GM08714 (cell line): ENCODE results near the gene ZNF217.
A peak's percentile ranks its signal among the peaks of the same experiment; 100 is the strongest.
"Not testable (repeated sequence)": the region's sequence is repeated elsewhere in the genome, so short reads cannot be mapped to it uniquely, and the experiment has no call there.

Experiments
- H3K4me3 ChIP-seq: fragments of 200-500 bp; sonication (Bioruptor generic); 2 replicates; pipeline ENCODE4 v1.5.1; 2014; ENCODE audit warnings: mild to moderate bottlenecking, low read length, inconsistent platforms
- ZNF274 ChIP-seq: IDR thresholded peaks from 2 replicates; pipeline ENCODE4 v1.6.1; 2012; ENCODE audit warnings: mild to moderate bottlenecking, low read depth, low read length

ZNF217 gene

DNA sequence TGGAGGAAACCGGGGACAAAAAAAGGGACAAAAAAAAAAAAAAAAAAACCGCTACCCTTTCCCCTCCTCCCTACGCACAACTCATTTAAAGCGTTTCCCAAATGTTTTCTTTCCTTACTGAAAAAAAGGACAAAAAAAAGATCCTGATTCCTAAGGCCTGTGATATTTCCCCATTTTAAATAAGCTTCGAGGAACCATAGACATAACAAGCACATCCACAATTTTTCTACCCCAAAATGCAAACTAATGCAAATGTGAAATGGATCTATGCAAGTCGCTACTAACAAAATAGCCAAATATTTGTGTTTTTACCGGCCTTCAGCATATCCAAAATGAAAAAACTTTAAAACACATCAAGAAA lies 1.4 kb upstream of the ZNF217 start:
- peak overlapping the region; percentile 89; the same call in 1 of the 2 replicates for H3K4me3 ChIP-seq
- no peak for TF ChIP-seq ZNF274

DNA sequence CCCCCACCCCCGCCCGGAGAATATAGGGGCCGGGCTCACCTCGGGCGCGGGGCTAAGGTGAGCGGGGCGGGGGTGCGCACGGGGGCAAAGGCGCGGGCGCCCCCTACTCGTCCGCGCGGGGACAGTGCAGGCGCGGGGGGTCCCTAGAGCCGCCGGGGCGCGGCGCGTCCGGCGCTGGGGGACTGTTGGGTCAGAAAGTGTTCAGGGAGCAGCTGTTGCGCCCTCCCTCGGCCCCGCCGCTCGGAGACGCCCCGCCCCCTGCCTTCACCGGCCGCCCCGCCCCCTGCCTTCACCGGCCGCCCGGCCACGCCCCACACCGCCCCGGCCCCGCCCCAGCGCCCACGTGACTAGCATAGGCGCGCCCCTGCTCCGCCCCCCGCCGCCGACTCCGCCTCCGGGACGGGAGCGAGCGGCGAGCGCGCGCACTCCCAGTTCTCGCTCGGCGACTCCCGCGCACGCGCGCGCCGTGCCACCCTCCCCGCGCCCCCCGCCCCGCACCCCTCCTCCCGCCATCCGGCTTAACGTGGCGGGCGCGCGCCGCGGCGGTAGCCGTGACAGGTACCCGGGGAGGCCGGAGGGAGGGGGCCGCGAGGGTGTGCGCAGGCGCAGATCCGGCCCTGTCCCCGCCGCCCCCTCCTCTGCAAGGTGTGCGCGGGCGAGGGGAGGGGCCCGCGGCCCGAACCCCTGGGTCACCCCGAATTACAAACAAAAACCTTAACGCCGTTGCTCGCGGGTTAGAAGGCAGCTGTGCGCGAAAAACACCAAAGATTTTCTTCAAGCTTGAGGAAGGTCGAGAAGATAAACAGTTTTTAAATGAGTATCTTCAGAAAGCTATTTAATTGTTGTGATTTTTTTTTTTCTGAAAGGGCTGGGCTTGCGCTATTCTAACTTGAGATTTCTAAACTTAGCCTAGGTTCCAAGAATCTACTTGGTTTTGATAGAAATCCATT lies 704 bp upstream of the ZNF217 start:
- no peak for TF ChIP-seq ZNF274
- H3K4me3 ChIP-seq, result peak overlapping the region; percentile 89

DNA sequence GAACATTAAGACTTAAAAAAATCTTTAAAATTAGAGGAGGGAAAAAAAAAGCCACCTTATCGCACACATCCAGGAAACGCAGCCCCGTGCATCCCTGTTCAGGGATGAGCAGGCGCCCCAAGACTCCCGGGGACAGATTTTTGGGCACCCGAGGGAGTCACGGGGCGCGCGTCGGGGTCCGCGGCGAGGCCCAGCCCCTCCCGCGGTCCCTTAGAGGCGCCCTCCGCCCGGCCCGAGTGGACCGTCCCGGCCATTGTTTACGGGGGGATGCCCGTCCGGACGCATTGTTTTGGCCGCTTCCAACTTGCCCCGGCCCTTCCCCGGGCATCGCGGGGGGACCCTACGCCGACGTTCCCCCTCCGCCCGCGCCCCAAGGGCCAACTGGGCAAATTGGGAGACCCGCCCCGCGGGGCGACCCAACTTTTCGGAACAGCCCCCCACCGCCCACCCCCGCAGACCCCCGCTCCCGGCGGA lies 610 bp downstream of the ZNF217 start:
- no peak for TF ChIP-seq ZNF274

DNA sequence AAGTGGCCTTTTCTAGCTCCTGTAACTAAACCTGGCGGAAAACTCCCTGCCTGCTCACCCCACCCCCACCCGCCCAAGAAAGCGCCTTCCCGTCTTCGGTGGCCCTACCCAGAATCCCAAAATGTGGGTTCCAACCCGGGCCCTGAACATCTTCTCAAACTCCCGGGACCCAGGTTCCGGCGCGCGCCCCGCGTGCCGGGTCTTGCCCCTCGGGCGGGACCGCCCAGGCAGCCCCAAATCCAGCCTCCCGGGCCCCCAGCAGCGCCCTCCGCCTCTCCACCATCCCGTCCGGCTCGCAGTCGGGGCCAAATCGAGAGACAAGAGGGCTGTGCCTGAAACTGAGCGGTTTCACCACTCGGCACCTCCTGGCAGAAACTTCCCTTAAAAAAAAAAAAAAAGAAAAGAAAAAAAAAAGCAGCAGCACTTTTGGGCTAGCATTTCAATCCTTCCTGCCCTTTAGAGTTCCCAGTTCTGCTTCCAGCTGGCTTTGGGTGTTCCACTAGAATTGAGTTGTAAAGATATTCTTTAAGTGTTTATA lies 1.1 kb downstream of the ZNF217 start:
- peak overlapping the region; percentile 78 for H3K4me3 ChIP-seq

More for the DNA sequence above, 610 bp downstream of the ZNF217 start:
- H3K4me3 ChIP-seq, result peak overlapping the region; percentile 78

DNA sequence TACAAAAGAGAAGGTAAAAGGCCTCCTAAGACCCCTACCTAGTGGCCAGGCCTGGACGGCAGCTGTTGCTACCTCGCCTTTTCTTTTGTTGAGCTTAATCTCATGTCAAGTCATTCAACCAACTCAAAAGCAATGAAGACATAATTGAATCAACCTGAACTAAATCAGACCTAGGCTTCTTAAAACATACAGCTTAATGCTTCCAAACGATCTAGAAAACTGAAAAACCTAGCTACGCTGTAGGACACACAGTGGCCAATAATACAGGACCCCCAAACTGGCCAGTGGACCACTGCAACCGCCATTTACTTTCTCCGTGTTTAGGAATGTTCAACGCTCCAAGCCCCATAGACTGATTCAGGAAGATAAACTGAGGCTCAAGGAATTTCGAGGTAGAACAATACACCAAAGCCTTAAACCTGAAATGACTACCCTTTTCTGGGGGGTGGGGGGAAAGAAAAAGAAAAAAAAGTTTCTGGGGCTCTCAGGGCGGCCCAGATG lies 1.6 kb downstream of the ZNF217 start:
- peak overlapping the region; percentile 78 for H3K4me3 ChIP-seq

DNA sequence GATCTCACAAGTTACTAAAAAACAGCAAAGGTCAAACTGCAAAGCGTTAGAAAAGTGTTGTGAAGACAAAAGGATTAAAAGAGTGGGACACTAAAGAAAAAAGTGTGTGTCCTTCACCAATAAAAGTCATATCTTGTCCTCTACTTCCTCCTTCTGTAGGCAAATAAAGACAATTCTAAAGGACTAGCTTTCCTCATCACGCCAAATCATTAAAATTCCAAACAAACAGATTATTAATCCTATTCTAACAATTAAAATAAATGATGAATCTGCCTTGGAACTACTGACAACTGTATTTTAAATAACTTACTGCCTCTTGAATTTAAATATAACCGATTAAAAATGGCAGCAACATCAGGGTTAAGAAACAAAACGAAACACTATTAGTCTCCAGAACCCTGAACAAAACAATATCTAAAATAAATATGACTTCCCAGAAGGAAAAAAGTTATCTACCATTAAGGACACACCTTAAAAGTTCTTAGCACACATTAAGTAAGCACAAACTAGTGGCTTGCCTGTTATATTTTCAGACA lies 2.4 kb downstream of the ZNF217 start:
- H3K4me3 ChIP-seq, result peak overlapping the region; percentile 64; the same call in 1 of the 2 replicates

DNA sequence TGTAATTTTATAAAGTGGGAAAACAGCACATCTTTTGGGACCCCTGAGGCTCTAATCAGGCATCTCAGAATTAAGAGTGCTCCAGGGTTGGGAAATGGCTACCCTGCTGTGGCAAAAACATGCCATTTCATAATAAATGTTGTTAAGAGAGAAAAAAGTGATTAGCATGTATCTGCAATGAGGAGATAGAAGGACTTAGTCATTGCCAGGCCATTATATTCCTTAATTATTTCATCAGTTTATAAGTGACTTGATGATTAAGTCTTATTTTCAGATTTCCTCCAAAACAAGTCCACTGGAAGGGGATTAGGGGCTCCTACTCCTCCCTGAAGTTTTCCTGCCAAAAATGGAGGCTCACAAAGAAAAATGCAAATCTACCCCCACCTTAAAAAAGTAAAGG lies 3.0 kb downstream of the ZNF217 start:
- H3K4me3 ChIP-seq, result peak overlapping the region; percentile 64

DNA sequence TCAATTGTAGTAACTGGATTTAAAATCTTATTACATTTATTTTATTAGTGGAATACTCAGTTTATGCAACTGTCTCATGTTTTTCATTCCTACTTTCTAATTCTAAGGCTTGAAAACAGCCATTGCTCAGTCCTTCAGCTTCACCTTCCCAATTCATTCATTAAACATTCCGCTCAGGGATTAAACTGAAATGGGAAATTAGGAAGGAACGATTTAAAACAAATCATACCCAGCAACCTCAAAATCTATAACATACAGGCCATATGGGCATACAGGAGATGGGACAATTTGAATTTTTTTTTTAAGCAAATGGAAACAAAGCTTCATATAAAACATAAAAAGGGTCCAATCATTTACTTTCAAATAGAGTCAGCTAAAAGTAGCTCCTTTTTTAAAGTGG lies 3.5 kb downstream of the ZNF217 start:
- H3K4me3 ChIP-seq, result peak overlapping the region; percentile 70; the same call in 1 of the 2 replicates

DNA sequence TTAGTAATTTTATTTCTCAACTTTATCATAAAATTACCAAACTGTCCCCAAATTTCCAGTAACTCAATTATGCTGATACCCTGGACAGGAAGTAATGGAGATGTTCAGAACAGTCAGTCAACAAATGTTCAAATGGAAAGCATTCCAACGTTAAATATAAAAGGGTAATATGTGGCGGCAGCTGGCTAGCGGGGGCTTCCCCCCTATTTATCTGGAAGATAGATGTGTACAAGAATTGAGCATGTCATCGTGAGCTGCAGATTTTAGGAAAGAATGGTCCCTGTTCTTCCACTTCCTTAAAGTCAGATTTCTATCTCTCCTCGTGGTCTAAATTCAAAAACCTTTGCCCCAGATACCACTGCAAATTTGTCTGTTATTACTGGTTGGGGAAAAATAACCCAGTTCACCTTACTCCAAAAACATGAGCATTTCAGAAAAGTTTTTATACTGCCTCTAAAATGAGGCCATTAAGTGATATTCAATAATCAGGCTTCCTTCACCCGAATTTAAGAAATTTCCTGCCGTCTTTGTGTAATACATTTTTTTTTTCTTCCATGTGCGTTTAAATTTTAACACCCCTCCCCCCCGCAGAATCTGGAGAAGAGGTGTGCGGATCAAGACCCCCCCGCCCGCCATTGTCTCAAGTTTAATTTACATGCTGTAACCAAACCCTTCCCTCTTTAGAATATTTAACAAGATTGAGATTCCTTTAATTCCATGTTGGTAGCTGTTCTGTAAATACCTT lies 4.1 kb downstream of the ZNF217 start:
- H3K4me3 ChIP-seq, result peak overlapping the region; percentile 70

DNA sequence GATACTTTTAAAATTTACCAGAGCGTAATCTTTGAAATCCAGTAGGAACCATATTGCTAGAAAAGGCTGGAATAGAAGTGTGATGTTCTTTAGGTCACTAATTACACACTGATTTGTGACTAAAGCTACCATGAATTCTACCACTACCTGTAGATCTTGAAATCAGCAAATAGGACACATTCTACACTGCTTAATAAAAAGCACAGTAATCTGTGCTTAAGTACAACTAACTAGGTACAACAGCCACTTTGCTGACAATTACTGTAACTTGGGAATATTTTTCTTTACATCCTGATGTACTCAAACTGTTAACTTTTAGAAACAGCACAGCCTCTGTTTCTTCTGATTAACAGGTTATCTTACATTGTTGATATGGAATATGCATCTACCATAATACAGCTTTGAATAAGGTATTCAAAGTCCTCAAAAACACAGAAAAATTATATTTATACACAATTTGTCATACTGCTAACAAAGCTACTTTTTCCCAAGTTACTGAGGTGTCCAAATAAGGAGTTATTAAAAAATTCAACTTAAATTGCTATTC lies 6.4 kb downstream of the ZNF217 start:
- not testable (repeated sequence) for H3K4me3 ChIP-seq

DNA sequence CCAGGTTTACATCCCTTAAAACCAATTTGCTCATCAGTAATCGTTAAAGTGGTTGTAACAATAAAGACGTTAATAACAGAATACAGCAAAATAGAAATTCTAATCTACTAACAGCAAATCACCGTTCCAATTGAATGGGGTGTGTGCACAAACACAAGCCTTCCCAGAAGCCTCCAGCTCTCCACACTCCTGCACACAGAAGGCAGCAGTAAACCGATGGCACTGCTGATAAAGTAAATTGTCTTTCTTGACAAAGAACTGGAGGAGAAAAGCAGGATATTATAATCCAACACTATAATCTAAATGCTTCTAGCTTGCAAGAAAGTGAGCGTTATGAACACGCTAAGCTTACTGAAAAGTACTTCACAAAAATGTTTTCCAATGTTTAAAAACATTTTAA lies 7.0 kb downstream of the ZNF217 start:
- no peak for TF ChIP-seq ZNF274
- peak overlapping the region; percentile 50; the same call in 1 of the 2 replicates for H3K4me3 ChIP-seq

DNA sequence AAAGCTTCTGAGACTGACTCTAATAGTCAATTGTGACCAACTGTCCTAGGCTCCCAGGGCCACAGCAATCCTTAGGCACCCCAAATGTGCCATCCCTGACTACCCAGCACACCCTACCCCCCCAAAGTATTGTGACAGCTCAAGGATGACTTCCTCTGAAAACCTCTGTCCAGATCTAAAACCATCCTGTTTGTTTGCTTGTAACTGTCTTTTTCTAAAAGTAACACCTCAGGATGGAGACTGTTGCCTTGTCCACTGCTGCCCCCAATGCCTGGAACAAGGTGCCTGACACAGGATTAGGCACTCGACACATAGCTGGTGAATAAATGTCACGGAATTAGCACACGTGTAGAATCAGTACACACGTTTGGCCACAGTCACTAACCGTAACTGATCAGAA lies 7.7 kb downstream of the ZNF217 start:
- peak overlapping the region; percentile 52; the same call in 1 of the 2 replicates for H3K4me3 ChIP-seq

DNA sequence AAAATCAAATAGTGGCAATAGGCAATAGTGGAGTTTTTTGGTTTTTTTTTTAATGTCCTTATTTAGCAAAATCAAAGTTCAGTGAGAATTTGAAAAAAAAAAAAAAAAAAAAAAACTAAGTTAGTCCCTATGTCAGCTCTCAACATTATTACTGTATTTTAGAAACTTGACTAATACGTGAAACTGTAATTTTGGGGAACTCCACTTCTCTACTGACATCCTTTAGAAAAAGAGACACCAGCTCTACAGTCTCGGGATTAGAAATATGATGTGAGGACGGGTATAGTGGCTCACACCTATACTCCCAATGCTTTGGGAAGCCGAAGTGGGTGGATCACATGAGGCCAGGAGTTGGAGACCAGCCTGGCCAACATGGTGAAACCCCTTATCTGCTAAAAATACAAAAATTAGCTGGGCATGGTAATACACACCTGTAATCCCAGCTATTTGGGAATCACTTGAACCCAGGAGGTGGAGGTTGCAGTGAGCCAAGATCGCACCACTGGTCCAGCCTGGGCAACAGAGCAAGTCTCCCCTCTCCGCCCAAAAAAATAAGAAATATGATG lies 8.6 kb downstream of the ZNF217 start:
- H3K4me3 ChIP-seq, result peak overlapping the region; percentile 52; the same call in 1 of the 2 replicates

DNA sequence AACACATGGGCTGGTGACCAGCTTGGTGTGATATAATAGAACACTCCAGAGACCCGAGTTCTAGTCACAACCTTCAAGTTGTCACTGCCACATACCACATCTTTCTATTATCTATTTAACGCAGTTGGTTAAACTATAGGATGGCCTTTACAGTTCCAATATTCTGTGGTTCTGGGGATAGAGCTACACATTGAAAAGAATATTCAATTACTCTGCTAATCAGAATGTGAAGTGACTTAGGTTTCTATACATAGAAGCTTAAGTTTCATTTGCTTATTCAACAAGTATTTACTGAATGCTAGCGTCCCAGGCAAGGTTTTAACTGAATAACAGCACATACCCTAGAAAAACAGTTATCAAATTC lies 9.1 kb downstream of the ZNF217 start:
- not testable (repeated sequence) for H3K4me3 ChIP-seq

DNA sequence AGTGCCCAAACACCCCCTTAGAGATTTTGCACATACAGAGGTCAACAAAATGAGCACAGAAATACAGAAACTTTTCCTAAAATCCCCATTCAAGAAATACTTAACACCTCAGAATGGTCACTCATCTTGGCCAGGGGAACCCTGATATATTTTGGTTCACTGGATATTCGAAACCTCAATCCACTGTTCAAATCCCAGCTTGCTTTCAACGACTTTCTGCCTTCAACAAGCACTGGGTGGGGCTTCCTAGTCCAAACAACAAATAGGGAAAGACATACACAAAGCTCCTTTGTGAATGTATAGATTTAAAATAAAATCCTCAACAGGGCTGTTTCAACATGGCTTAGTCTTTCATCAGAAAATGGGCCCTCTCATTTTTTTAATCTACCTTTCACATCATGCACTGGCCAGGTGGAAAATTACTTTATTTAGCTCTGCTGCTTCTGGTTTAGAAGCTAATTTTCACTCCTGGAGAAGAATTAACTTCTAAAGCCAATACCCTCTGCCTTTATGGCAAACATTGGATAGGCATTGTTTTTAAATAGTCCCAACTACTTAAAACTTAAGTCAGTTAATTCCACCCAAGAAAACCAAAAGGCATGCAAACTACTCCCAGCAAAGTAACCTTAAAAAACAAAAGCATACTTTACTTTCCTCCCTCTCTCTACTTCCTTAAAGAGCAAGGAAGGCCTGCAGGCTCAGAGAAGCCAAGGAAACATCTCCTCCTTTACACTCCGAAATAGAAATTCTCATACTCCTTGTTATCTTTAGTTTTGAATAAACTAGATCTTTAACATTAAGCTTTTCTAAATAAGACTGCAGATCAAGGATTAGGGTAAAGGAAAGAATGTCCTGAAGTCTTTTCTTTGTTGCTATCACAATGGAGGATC lies 9.7 kb downstream of the ZNF217 start:
- not testable (repeated sequence) for H3K4me3 ChIP-seq
